OCI-M2 (cell line): ENCODE results near the gene PCIF1.
"Not testable (repeated sequence)": the region's sequence is repeated elsewhere in the genome, so short reads cannot be mapped to it uniquely, and the experiment has no call there.

Source experiments
- DNase-seq: peaks from one replicate; lab custom pipeline; 2025; ENCODE audit not compliant: unreplicated experiment; lab: John Stamatoyannopoulos, UW

The PCIF1 gene

DNA sequence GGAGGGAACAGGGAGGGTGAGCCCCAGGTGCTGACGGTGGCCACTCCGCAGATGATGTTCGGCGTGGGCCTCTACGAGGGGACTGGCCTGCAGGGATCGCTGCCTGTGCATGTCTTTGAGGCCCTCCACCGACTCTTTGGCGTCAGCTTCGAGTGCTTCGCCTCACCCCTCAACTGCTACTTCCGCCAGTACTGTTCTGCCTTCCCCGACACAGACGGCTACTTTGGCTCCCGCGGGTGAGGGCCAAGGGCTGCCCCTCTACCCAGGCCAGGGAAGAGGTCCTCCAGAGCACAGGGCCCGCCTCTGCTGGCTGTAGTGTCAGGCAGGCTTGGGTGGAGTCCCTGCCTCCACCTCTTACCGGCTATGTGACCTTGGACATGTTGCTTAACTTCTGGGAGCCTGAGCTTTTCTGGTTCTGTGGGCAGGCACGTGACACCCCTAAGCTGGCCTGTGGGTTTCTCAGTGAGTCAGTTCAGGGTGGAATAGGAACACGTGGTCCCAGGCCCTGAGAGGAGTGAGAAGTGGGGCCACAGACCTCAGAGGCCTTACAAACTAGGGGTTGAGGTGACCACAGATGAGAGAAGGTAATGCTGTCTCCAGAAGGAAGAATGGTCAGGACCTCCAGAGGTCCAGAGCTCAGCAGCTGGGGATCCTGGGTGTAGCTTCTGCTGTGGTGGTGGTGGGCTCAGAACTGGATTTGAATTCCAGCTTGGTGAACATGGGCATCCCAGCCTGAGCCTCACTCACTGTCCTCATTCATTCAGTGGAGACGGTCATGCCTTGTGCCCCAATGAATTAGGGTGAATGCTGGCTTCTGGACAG is 11.9 kb downstream of the PCIF1 start:
- no peak for DNase-seq

DNA sequence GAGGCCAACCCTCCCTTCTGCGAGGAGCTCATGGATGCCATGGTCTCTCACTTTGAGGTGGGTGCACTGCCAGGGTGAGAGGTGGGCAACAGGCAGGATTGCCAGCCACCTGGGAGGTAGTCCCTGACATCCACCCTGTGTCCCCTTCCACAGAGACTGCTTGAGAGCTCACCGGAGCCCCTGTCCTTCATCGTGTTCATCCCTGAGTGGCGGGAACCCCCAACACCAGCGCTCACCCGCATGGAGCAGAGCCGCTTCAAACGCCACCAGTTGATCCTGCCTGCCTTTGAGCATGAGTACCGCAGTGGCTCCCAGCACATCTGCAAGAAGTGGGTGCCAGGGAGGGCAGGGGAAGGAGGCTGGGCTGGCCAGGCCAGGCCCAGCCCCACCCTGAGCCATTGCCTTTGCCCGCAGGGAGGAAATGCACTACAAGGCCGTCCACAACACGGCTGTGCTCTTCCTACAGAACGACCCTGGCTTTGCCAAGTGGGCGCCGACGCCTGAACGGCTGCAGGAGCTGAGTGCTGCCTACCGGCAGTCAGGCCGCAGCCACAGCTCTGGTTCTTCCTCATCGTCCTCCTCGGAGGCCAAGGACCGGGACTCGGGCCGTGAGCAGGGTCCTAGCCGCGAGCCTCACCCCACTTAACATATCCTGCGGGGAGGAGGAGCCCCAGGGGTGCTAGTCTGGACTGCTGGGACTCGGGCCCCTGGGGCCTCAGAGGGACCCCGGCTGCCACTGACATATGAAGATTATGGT is 12.8 kb downstream of the PCIF1 start:
- DNase-seq = no peak

DNA sequence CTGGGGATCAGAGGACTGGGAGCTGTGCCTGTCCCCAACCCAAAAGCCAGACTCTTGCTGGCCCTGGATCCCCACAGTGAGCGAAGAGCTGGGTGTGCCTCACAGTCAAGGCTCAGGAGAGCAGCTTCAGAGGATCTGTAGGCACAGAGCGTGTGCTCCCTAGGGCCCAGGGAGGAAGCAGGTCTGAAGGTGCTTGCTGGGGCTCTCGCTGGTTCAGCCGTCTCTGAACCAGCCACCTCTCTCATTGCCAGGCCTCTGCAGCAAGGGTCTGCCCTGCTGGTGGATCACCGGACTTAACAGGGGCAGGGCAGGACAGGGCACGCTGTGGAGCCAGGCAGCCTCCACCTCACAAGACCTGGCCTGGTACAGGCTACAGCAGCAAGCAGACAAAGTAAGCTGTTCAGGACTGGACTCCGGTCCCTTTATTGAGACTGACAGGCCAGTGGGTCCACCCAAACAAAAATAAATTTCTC is 13.8 kb downstream of the PCIF1 start:
- no peak for DNase-seq

DNA sequence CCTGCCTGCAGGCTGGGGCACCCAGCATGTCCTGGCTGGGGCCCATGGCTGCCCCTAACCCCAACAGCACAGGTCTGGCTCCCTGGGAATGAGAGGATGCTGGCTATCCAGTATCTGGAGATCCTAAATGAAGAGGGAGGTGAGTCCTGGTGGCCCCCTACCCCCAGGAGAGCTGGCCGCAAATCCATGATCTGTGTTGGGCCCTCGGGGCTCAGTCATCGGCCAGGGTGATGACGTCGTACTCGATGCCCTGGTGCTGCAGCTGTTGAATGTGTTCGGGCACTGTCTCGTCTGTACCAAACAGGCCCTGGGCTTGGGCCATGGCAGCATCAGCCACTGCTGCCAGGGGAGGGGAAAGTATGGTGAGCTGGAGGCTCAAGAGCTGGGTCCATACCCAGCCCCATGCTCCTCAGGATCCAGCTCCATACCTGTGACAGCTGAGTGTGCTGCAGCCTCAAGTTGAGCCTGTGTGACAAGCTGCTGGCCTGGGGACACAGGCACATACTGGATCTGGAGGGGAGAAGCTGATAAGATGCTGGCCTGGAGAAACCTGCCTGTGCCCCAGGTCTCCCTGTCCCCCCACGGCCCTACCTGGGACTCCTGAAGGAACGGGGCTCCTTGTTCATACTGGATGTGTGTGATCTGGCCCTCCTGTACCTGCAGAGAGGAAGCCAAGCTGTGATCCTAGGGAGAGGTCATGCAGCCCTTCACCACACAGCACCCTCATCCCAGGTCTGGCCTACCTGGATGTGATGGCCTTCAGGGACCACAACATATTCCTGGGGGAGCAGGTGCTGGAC is 14.5 kb downstream of the PCIF1 start:
- DNase-seq = no peak

DNA sequence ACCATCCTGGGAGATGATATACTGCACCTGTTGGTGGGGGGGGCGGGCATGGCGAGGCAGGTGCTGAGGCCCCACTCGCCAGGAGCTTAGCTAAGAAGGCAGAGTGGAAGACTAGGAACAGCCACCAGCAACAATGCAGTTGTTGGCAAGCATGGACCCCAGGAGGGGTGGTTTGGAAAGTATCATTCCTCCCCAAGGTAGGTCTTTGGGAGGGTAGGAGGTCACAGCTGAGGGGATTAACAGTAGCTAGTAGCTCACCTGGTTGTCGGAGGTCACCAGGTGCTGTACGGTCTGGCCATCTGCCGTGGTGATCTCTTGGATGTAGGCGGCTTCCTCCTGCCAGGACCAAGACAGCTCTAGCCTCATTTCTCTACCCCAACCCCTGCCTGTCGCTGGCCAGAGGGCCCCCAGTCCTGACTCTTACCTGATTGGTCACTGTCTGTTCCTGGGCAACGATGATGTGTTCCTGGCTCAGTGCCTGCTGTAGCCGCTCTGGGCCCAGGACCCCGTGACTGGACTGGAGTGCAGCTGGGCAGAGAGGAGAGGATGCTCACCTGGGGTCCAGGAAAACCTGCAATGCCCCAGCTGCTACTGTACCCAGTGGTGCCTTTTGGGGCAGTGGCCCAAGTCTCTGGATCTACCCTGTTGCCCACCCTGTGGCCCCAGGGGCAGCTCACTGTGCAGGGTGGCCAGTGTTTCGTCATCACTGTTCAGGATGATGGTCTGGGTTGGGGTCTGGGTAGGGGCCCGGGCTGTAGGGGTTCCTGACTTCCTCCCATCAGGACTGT is 15.3 kb downstream of the PCIF1 start:
- no peak for DNase-seq

DNA sequence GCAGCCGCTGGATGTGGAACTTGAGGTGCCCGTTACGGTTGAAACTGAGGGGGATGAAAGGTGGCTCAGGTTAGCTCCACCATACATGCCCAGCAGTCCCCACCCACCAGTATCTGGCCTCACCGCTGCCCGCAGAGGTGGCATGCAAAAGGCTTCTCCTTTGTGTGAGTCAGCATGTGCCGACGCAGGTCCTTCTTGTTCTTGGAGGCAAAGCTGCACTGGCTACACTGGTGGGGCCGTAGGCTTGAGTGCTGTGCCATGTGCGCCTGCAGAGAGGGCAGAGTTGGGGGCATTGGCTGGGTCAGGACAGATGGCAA is 15.8 kb downstream of the PCIF1 start:
- no peak for DNase-seq

DNA sequence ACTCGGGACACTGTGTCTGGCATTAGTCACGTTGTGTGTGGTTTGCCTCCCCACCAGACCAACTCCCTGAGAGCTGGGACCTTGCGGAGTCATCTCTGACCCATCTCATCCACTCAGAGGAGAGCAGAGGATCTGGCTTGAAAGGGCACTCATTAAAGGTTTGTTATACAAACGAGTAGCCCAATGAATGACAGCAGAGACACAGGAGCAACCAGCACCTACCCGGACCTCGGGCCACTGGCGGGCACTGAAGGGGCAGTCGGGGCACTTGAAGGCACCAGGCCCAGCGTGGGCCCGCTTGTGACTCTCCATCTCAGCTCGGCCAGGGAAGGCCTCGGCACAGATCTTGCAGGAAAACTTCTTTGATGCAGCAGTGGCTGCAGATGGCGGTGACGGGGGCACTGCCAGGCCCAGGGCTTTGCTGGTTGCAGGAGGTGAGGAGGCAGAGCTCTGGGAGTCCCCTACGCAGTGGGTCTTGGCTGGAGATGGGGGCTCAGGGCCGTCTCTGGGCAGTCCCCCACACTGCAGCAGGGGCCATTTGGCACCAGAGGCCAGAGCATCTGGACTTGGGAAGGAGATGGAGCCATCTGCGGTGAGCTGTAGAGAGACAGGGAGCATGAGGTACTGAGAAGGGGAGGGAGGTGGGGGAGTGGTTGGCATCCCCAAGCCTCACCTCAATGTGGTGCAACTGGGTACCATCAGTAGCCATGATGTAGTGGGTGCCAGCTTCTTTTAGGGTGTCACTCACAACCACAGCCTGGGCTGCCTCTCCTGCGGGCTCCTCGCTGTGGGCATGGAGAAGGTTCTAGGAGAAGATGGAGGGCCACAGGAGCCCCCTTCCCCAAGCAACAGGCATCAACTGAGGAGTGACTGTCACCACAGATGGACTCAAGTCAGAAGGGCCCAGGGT is 17.7 kb downstream of the PCIF1 start:
- no peak for DNase-seq

DNA sequence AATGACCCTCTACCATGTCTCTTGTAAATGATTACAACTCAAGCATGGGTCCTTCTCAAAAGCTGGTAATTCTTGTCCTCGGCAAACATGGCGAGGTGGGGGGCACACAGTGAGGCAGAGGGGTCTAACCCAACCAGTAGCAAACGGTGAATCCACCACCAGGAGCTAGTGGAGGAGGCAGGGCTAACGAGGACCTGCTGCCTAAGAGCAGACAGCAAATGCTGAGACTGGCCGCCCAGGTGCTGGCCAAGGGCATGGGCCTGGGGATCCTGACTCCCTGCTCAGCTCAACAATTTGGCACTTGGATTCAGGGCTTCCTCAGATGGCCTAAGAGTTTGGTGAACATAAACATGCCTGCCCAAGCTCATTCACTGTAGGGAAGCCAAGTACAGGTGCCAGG is 18.4 kb downstream of the PCIF1 start:
- no peak for DNase-seq

DNA sequence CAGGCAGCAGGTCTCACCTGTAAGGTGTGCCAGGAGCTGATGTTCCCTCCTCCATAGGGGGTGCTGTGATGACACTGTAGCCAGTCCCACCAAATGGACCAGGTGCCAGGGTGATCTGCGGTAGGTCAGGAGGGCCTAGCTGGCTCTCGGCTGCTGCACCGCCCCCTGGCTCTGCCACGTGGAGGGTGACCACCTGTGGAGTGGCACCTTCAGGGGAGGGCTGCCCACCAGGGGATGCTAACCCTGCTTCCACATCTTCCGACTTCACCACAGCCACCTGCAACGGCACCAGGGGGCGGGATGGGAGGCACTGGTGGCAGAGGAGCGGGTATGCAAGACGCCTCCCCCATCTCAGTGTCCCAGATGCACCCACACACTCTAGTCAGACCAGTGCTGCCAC is 19.2 kb downstream of the PCIF1 start:
- DNase-seq = no peak

DNA sequence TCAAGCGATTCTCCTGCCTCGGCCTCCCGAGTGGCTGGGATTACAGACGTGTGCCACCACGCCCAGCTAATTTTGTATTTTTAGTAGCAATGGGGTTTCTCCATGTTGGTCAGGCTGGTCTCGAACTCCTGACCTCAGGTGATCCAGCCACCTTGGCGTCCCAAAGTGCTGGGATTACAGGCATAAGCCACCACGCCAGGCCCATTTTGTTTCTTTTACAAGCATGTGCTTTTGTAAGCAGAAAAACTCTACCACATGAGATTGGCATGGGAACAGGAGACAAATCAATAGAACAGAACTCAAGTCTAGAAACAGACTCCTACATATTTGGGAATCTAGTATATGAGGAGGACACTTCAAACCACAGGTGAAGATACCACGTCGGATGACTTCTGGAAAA is 21.8 kb downstream of the PCIF1 start:
- not testable (repeated sequence) for DNase-seq

DNA sequence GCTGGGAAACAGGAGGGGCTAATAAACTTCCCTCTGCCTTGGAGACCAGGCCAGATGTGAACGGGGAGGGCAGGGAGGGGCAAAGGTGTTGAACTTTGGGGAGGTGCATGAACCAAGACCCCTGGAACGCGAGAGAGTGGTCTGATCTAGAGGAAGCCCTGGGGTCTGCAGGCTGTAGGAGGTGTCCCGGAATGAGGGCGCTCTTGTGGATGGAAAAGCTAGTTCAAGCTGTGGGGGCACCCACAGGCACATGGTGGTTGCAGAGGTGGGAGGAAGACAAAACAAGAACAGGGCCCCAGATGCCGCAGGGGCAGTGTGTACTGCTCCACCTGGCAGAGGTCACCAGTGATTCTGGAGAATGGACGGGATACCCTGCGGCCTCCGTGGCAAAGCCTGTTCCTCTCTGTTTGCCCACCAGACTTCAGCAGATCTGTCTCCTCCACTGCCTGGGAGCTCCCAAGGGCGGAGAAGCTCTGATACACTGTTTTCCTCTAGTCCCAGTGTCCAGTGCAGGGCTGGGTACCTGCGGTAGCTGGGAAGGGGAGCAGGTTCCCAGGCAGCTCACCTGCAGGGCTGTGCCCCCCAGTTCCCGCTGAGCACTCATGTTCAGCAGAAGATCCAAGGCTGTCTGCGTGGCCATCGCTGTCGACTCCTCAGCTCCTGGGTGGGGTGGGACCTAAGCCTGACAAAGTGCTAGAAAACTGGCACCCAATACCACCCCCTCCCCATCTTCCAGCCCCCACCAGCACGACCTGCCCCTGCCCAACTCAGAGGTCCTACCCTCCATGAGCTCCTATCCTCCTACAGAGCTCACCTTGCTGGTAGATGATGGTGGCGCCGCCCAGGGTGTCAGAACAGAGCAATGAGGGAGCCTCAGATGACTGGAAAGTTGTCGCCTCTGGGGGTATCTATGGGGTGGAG is 22.8 kb downstream of the PCIF1 start:
- DNase-seq = no peak

DNA sequence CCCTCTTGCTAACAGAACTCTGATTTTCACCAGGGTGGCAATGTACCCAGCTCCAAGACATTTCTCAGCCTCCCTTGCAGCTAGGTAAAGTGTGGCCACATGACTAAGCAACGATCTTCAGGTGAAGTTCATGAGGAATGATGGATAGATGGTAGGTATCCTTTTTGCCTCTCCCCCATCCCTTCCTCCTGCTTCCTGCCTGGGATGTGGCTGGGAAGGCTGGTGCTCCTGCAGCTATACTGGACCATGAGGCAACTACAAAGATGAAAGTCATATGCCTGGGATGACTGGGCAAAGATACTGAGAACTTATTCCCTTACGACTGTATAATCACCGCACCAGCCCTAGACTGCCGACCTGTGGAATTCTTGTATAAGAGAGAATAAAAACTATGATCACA is 24.1 kb downstream of the PCIF1 start:
- no peak for DNase-seq

DNA sequence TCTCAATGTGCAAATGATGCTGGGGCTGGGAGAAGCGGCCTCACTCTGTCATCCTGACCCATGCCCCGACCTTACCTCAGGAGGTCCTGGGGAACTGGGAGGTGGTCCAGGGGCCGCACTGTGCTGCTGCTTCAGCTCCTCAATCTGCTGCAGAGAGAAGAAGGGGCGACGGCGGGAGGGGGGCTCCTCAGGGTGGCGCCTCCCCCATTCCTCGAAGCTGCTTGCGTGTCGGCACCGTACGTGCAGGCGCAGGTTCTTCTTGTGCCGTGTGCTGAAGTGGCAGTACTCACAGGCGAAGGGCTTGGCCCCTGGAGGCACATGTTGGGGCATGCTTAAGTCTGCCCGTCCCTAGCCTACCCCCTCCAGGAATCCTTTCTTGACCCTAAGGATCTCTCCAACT is 24.6 kb downstream of the PCIF1 start:
- DNase-seq = no peak

DNA sequence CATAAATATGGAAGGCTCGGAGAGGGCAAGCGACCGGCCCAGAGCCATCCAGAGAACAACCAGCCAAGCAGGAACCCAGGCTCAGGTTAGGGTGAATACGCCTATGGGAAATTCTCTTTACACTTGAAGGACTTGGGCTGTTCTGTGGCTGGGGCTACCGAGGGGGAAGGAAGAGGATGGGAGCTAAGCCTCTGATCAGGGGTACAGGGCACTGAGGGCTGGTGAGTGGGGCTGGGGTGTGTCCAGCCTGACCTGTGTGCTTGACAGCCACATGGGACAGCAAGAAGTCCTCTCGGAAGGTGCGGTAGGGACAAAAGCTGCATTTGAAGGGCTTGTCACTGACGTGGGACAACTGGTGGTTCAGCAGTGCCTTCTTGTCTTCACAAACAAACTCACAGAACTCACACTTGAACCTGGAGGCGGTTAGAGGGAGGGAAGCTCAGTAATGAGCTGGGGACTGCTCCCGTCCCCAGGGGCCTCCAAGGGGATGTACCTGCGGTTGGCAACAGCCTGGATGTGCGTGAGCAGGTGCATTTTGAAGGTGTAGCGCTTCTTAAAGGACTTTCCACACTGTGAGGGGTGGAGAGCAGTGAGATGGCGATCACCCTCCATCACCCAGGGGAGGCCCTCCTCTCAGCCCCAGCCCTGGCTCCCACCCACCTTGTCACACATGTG is 25.6 kb downstream of the PCIF1 start:
- DNase-seq = no peak

DNA sequence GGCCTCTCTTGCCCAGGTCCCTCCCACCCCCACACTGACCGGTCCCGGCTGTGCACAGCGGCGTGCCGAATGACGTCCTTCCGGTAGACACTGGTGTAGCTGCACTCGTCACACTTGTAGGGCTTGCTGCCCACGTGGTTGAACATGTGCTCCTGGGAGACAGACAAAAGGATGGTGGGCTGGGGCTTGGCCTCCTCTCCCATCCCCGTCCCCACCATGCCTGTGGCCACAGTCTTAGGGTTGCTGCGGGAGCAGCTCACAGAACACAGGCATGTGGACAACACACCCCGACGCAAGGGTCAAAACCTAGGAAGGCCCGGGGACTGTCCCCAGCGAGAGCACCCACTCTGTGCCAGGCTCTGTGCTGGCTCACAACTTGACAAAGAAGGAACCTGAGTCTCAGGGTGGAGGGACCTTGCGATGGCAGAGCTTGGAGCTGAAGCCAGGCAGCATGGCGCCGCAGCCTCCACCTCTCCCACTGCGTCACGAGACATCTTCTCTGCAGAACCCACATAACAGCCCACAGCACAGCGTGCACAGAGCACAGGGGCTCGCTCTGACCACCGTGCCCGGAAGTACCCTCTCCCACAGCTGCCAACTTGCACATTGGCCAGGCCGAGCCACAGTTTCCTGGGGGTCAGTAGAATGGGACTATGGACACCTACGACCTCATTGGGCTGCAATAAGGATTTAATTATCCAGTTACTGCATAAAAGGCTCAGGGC is 27.7 kb downstream of the PCIF1 start:
- no peak for DNase-seq

DNA sequence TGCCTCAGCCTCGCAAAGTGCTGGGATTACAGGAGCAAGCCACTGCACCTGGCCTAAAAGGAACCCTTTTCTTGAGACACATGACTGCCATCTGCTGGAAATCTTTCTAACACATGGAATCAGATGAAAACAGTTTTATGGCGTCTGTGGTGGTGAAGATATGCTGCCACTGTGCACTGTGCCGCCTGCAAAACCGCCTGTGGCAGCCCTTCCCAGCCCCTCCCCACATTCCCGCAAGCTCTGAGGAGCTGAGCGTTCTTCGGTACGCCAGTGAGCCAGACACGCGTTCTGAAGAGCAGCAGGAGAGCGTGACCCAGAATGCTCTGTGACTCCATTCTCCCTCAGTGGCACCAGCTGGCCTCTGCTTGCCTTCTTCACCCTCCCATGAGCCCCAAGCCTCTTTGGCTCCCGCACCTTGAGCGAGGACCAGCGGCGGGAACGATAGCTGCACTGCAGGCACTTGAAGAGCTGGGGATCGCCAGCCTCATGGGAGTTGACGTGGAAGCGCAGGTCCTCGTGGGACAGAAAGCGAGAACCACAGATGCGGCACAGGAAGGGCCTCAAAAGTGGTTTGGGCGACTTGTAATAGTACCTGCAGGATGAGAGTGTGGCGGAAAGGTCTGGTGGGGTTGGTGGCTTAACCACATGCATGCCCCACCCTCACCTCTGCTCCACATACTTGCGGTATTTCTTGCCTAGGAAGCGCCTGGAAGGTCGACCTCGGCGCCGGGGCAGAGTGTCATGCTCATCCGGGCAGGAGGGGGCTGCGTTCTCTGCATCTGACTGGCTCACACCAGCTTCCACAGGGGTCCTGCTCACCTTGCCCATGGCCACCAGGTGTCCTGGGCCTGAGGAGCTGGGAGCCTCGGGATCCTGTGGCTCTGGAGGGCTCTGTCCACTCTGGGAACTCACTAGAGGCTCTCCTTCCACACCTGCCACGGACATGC is 28.8 kb downstream of the PCIF1 start:
- no peak for DNase-seq

DNA sequence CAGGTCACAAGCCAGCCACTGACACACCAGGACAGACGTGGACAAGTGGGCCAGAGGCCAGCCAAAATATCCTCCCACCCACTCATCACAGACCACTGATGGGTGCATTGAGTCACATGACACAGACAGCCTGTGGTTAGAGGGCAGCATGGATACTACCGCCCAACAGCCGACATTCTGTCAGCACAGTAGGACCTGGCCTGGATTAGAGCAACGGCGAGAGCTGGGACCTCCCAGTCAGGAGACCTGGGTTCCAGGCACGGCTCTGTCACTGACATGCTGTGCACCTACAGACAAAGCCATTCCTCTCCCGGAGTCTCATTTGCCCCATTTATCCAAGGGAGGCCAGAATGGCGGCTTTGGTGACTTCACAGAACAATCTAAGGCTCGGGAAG is 29.5 kb downstream of the PCIF1 start:
- no peak for DNase-seq
